HepG2 (cell line): ENCODE measurements around the gene EPB41L2. TPM values are rescaled to one million over a fixed set of nuclear protein-coding genes. Genes with fewer than 3 reads are reported as not detected.

ENCODE experiments used
- ATAC-seq: fragments of 200-7000 bp; cut with Tn5 transposase; 3 replicates; pipeline ENCODE4 v1.9.1; 2020; ENCODE audit warnings: mild to moderate bottlenecking, moderate library complexity
- BruUV-seq: library from RNA; stranded (reverse); fragments of 400-500 nt; replicated peaks from 2 replicates; lab custom pipeline; 2021; lab: Mats Ljungman, UMichigan
- CTCF ChIA-PET: fragments of 300-600 bp; formaldehyde crosslinking; extraction: SDS; loops from one replicate; lab custom pipeline; 2021; ENCODE audit warnings: low total read pairs, inconsistent platforms, low intra/inter-chr PET ratio; lab: Yijun Ruan, JAX
- POLR2A ChIA-PET: fragments of 350-600 bp; sonication (Branson Sonifier 250); formaldehyde crosslinking; loops from one replicate; lab custom pipeline; 2020; ENCODE audit warnings: antibody characterized with exemption, inconsistent platforms; lab: Yijun Ruan, JAX
- DNase-seq: peaks from one replicate; pipeline ENCODE4 v3.0.0-alpha.2; 2015; ENCODE audit warnings: low spot score
- FAIRE-seq: peaks from 3 replicates; lab custom pipeline; 2011; peaks lifted over from hg19 to GRCh38; lab: Jason Lieb, UNC
- H2AFZ ChIP-seq: one replicate; pipeline ENCODE4 v1.6.1; 2011; ENCODE audit warnings: low read length, inconsistent platforms
- H3K27ac ChIP-seq: fragments of 300-600 bp; 3 replicates; pipeline ENCODE4 v1.8.0; 2011; ENCODE audit warnings: mixed run types, mild to moderate bottlenecking, mixed read lengths, low read length, inconsistent platforms; ENCODE audit not compliant: insufficient read depth; ENCODE audit errors: extremely low read length
- H3K27me3 ChIP-seq, 2 experiments: fragments of 200-600 bp in 1 of 2; 2 replicates in 1 of 2; 3 replicates in 1 of 2; pipeline versions ENCODE4 v1.6.0 to v1.8.0; 2011; ENCODE audit warnings: low read length in 2 of 2, mild to moderate bottlenecking in 2 of 2, moderate library complexity in 2 of 2, inconsistent platforms in 1 of 2; ENCODE audit not compliant: insufficient read depth in 2 of 2, control insufficient read depth in 1 of 2
- H3K36me3 ChIP-seq, 2 experiments: fragments of 200-600 bp in 1 of 2; replicated peaks in 1 of 2; 2 replicates in 1 of 2; 3 replicates in 1 of 2; pipeline versions ENCODE4 v1.5.1 to v1.8.0; 2011; ENCODE audit warnings: low read length in 2 of 2, inconsistent platforms in 1 of 2; ENCODE audit not compliant: insufficient read depth in 2 of 2, control insufficient read depth in 1 of 2
- H3K4me1 ChIP-seq: 2 replicates; pipeline ENCODE4 v1.5.1; 2012; ENCODE audit warnings: low read length, inconsistent platforms; ENCODE audit not compliant: insufficient read depth
- H3K4me2 ChIP-seq: 2 replicates; pipeline ENCODE4 v1.6.0; 2011; ENCODE audit warnings: low read depth, low read length, inconsistent platforms
- H3K4me3 ChIP-seq, 3 experiments: fragments of 200-600 bp in 1 of 3; sonication (generic), shearing (Covaris generic) in 1 of 3; replicated peaks in 1 of 3; 2 replicates each; pipeline ENCODE4 v1.5.1; 2011 to 2016; ENCODE audit warnings: low read length in 3 of 3, inconsistent platforms in 2 of 3, low read depth in 2 of 3, mild to moderate bottlenecking in 2 of 3, control low read depth in 1 of 3, mixed read lengths in 1 of 3; ENCODE audit not compliant: insufficient read depth in 1 of 3
- H3K79me2 ChIP-seq: one replicate; pipeline ENCODE4 v1.6.1; 2011; ENCODE audit warnings: low read length, inconsistent platforms; ENCODE audit not compliant: insufficient read depth
- H3K9ac ChIP-seq: 2 replicates; pipeline ENCODE4 v1.6.0; 2011; ENCODE audit warnings: mild to moderate bottlenecking, low read depth, low read length, inconsistent platforms; ENCODE audit not compliant: insufficient read depth
- H3K9me3 ChIP-seq: 2 replicates; pipeline ENCODE4 v1.5.1; 2012; ENCODE audit warnings: mild to moderate bottlenecking, low read length
- H4K20me1 ChIP-seq: 2 replicates; pipeline ENCODE4 v1.6.0; 2011; ENCODE audit warnings: inconsistent platforms, mild to moderate bottlenecking, low read length, moderate library complexity; ENCODE audit not compliant: insufficient read depth
- ATF2 ChIP-seq: sonication (generic); formaldehyde crosslinking; IDR thresholded peaks from 2 replicates; pipeline ENCODE4 v1.4.0; 2020; ENCODE audit warnings: missing genetic modification reagents
- CHD4 ChIP-seq: fragments of 200-600 bp; sonication (generic); IDR thresholded peaks from 2 replicates; pipeline ENCODE4 v1.7.0; 2017; ENCODE audit warnings: mild to moderate bottlenecking, low read length, borderline replicate concordance
- GRHL1 ChIP-seq: sonication (generic); formaldehyde crosslinking; conservative IDR thresholded peaks from 2 replicates; pipeline ENCODE4 v1.8.0; 2022; ENCODE audit warnings: missing genetic modification reagents
- HMG20B ChIP-seq: conservative IDR thresholded peaks from 2 replicates; pipeline ENCODE4 v1.6.1; 2016; ENCODE audit warnings: missing genetic modification reagents, missing compliant biosample characterization
- HMGA1 ChIP-seq: sonication (generic); formaldehyde crosslinking; conservative IDR thresholded peaks from 2 replicates; pipeline ENCODE4 v1.4.0; 2020; ENCODE audit warnings: missing genetic modification reagents
- IRF1 ChIP-seq: sonication (generic); formaldehyde crosslinking; IDR thresholded peaks from 2 replicates; pipeline ENCODE4 v1.4.0; 2020; ENCODE audit warnings: low read depth, mild to moderate bottlenecking, missing genetic modification reagents
- JDP2 ChIP-seq: sonication (generic); formaldehyde crosslinking; IDR thresholded peaks from 2 replicates; pipeline ENCODE4 v1.8.1; 2022; ENCODE audit warnings: missing genetic modification reagents, borderline replicate concordance
- LBX2 ChIP-seq: sonication (generic); formaldehyde crosslinking; IDR thresholded peaks from 2 replicates; pipeline ENCODE4 v1.5.0; 2020; ENCODE audit warnings: missing genetic modification reagents, mild to moderate bottlenecking, borderline replicate concordance
- NRL ChIP-seq: sonication (generic); formaldehyde crosslinking; IDR thresholded peaks from 2 replicates; pipeline ENCODE4 v1.5.0; 2020; ENCODE audit warnings: missing genetic modification reagents, mild to moderate bottlenecking, moderate library complexity, borderline replicate concordance
- PHF8 ChIP-seq: sonication (generic); formaldehyde crosslinking; IDR thresholded peaks from 2 replicates; pipeline ENCODE4 v1.5.0; 2020; ENCODE audit warnings: missing genetic modification reagents
- RXRB ChIP-seq: IDR thresholded peaks from 2 replicates; pipeline ENCODE4 v1.6.1; 2016; ENCODE audit warnings: borderline replicate concordance, missing genetic modification reagents, missing compliant biosample characterization
- TARDBP ChIP-seq: sonication (generic); formaldehyde crosslinking; IDR thresholded peaks from 2 replicates; pipeline ENCODE4 v1.8.0; 2022; ENCODE audit warnings: mild to moderate bottlenecking, missing genetic modification reagents
- TEAD3 ChIP-seq: optimal IDR thresholded peaks from 2 replicates; pipeline ENCODE3; 2016; ENCODE audit warnings: borderline replicate concordance
- ZIK1 ChIP-seq: sonication (generic); formaldehyde crosslinking; IDR thresholded peaks from 2 replicates; pipeline ENCODE4 v1.5.0; 2020; ENCODE audit warnings: mild to moderate bottlenecking, low read depth, missing genetic modification reagents, borderline replicate concordance
- ZNF280B ChIP-seq: sonication (generic); formaldehyde crosslinking; IDR thresholded peaks from 2 replicates; pipeline ENCODE4 v1.5.0; 2020; ENCODE audit warnings: missing genetic modification reagents, mild to moderate bottlenecking, borderline replicate concordance
- ZNF282 ChIP-seq: fragments of 450-650 bp; IDR thresholded peaks from 2 replicates; pipeline ENCODE4 v1.6.1; 2018; ENCODE audit not compliant: partially characterized antibody
- ZNF317 ChIP-seq: sonication (generic); formaldehyde crosslinking; IDR thresholded peaks from 2 replicates; pipeline ENCODE4 v1.5.0; 2020; ENCODE audit warnings: mild to moderate bottlenecking, missing genetic modification reagents
- ZNF446 ChIP-seq: sonication (generic); formaldehyde crosslinking; IDR thresholded peaks from 2 replicates; pipeline ENCODE4 v1.5.0; 2020; ENCODE audit warnings: mild to moderate bottlenecking, missing genetic modification reagents
- ZNF816 ChIP-seq: sonication (generic); formaldehyde crosslinking; IDR thresholded peaks from 2 replicates; pipeline ENCODE4 v1.8.0; 2022; ENCODE audit warnings: missing genetic modification reagents, mild to moderate bottlenecking, borderline replicate concordance
- WGBS: methylation state at CpG from one replicate; pipeline ENCODE4 v1.1.6; 2017; ENCODE audit warnings: low lambda C conversion rate; 5-methylcytosine and 5-hydroxymethylcytosine counted together
- in situ Hi-C: cut with HindIII; loops from 2 replicates; pipeline ENCODE4 v1.10.0; 2017; ENCODE audit warnings: low pct_unique_long_range_greater_than_20kb; ENCODE audit not compliant: extremely low pct_ligation_motif_present
- intact Hi-C: fragments of 100-400 bp; cut with micrococcal nuclease; formaldehyde crosslinking; loops from one replicate; pipeline ENCODE4 v1.10.0; 2022; ENCODE audit not compliant: unreplicated experiment
- polyA plus RNA-seq, 8 experiments: library from polyadenylated mRNA; depleted of rRNA in 3 of 8; stranded (reverse) in 7 of 8; unstranded in 1 of 8; fragments of >200 nt; fragmentation: Illumina TruSeq in 4 of 8; extraction: Trizol in 4 of 8; gene quantifications; 2 replicates each; pipeline versions ENCODE4 v1.2.1 to v1.2.3, GENCODE V29; 2011 to 2016; ENCODE audit warnings: low read depth in 4 of 8, missing spikeins in 1 of 8, mixed read lengths in 1 of 8; ENCODE audit not compliant: insufficient read depth in 1 of 8
- total RNA-seq, 5 experiments: library from RNA; depleted of rRNA; stranded (reverse); fragments of >200 nt; fragmentation: Illumina TruSeq; extraction: Trizol; gene quantifications; 2 replicates each; pipeline ENCODE4 v1.2.3, GENCODE V29; 2016; ENCODE audit warnings: low read depth in 1 of 5

Gene EPB41L2
- total and polyA plus RNA-seq, 2 of the 13 experiments (the other 11 are each of a cell fraction or from before 2014, with no cell fraction given): 41.7 to 56.4 TPM

- H3K79me2 ChIP-seq: peaks cover 87% of the 10 kb centered on the region
- intact Hi-C loops (no loop called here), in situ Hi-C loops (no loop called here)
- no peak for ATAC-seq
- DNase-seq: no peak
- WGBS: 87% methylated on average over 3 of the region's 3 CpGs
- H3K9ac ChIP-seq: no peak overlapping the region
- no peak for FAIRE-seq
- no TSS peak for BruUV-seq
- no peak overlapping the region for H3K4me2 ChIP-seq
- ChIA-PET POLR2A (no interaction called here), CTCF (no interaction called here)
- no peak for TF ChIP-seq ZNF282
- no peak for TF ChIP-seq NRL (CRISPR knock-in tag)
- TF ChIP-seq ZNF446: no peak
- no peak for TF ChIP-seq TEAD3
- no peak for TF ChIP-seq ZNF816
- no peak for TF ChIP-seq ZNF317 (CRISPR knock-in tag)
- no peak for TF ChIP-seq GRHL1
- no peak for TF ChIP-seq HMGA1 (CRISPR knock-in tag)
- no peak for TF ChIP-seq ZIK1 (CRISPR knock-in tag)
- no peak for TF ChIP-seq IRF1 (CRISPR knock-in tag)
- TF ChIP-seq ZNF280B (CRISPR knock-in tag): no peak
- TF ChIP-seq TARDBP (CRISPR knock-in tag): no peak
- no peak for TF ChIP-seq ATF2
- TF ChIP-seq PHF8 (CRISPR knock-in tag): no peak
- no peak for TF ChIP-seq LBX2 (CRISPR knock-in tag)
- TF ChIP-seq RXRB (CRISPR knock-in tag): no peak
- TF ChIP-seq HMG20B (CRISPR knock-in tag): no peak
- no peak for TF ChIP-seq JDP2 (CRISPR knock-in tag)
- no peak for TF ChIP-seq CHD4
- H3K9me3 ChIP-seq: peaks cover 10% of the 10 kb centered on the region
- H3K27me3 ChIP-seq: no peaks in the 10 kb centered on the region
- peaks cover 28% of the 10 kb centered on the region for H3K4me1 ChIP-seq
- no peak overlapping the region for H2AFZ ChIP-seq
- no peak overlapping the region for H3K27ac ChIP-seq
- H4K20me1 ChIP-seq: no peaks in the 10 kb centered on the region
- H3K36me3 ChIP-seq: no peaks in the 10 kb centered on the region
- H3K4me3 ChIP-seq: no peak overlapping the region
Observed at GRCh38 chr6:131002661-131002980, 60.4 kb downstream of the EPB41L2 start.
